HS-5 (cell line): Measurements from ENCODE around the gene STAB1.
A peak's percentile ranks its signal among the peaks of the same experiment; 100 is the strongest.

Experiments
- DNase-seq: peaks from one replicate; pipeline ENCODE4 v3.0.0-alpha.2; 2012; ENCODE audit warnings: low read depth

The STAB1 gene, protein sequence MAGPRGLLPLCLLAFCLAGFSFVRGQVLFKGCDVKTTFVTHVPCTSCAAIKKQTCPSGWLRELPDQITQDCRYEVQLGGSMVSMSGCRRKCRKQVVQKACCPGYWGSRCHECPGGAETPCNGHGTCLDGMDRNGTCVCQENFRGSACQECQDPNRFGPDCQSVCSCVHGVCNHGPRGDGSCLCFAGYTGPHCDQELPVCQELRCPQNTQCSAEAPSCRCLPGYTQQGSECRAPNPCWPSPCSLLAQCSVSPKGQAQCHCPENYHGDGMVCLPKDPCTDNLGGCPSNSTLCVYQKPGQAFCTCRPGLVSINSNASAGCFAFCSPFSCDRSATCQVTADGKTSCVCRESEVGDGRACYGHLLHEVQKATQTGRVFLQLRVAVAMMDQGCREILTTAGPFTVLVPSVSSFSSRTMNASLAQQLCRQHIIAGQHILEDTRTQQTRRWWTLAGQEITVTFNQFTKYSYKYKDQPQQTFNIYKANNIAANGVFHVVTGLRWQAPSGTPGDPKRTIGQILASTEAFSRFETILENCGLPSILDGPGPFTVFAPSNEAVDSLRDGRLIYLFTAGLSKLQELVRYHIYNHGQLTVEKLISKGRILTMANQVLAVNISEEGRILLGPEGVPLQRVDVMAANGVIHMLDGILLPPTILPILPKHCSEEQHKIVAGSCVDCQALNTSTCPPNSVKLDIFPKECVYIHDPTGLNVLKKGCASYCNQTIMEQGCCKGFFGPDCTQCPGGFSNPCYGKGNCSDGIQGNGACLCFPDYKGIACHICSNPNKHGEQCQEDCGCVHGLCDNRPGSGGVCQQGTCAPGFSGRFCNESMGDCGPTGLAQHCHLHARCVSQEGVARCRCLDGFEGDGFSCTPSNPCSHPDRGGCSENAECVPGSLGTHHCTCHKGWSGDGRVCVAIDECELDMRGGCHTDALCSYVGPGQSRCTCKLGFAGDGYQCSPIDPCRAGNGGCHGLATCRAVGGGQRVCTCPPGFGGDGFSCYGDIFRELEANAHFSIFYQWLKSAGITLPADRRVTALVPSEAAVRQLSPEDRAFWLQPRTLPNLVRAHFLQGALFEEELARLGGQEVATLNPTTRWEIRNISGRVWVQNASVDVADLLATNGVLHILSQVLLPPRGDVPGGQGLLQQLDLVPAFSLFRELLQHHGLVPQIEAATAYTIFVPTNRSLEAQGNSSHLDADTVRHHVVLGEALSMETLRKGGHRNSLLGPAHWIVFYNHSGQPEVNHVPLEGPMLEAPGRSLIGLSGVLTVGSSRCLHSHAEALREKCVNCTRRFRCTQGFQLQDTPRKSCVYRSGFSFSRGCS (N-terminal part only)

GRCh38 chr3:52494886-52495495 is at the start of gene STAB1:
Gene STAB1, plus strand, starts transcription at chr3:52495338. Its CDS starts 76 bp downstream, at chr3:52495414.
- no peak for DNase-seq

DNA sequence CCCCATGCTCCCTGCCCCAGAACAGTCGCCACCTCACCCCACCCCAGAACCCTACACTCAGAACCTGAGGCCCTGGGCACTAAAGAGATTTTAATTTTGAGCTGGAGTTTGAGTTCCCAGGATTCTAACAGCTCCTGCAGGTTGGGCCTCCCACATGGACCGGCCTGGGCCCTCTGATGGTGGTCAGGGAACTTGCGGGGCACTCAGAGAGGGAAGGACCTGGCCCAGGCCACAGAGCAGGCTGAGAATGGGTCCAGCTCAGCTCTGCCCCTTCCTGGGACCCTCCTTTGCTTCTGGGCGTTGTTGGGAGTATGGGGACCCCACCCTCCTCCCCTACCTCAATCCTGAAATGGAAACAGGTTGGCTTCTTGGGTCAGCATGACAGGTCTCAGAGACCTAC is 49.1 kb upstream of the STAB1 start:
- no peak for DNase-seq

DNA sequence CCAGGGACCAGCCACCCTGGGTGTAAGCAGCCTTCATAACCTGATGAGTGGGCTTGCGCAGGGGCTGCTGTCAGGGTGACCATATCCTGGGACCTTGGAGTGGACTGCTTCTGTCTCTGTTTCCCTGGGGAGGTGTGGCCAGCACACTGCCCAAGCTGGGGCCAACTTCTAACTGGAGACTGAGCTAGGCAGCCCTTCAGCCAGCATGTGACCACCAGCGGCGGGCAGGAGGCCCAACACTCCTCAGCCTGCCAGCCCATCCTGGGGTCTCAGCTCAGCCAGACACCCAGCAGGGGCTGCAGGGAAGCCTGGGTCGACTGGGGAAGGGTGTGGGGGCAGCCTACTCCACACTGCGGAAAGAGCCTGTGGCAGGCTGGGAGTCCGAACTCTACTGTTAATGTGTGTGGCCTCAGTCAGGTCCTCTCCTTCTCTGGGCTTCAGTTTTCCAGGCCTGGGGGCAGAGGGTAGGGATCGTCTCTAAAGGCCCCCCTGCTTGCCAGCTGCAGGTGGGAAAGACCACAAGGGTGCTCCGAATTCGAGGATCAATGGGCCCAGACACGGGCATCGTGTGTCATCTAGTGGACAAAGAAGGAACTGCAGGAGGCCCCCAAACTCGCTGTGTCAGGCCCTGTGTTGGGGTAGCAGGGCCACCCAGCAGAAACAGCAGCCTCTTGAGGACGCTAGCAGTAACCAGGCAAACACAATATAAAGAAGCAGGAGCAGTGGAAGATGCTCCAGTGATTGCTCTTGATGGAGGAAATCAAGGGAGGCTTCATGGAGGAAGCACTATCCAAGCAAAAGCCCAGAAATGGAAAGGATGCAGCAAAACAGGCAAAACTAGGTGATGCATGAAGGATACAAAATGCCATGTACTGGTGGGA is 48.3 kb upstream of the STAB1 start:
- DNase-seq: no peak

GRCh38 chr3:52447512-52448355 is 47.4 kb upstream of the STAB1 start:
- DNase-seq: no peak

DNA sequence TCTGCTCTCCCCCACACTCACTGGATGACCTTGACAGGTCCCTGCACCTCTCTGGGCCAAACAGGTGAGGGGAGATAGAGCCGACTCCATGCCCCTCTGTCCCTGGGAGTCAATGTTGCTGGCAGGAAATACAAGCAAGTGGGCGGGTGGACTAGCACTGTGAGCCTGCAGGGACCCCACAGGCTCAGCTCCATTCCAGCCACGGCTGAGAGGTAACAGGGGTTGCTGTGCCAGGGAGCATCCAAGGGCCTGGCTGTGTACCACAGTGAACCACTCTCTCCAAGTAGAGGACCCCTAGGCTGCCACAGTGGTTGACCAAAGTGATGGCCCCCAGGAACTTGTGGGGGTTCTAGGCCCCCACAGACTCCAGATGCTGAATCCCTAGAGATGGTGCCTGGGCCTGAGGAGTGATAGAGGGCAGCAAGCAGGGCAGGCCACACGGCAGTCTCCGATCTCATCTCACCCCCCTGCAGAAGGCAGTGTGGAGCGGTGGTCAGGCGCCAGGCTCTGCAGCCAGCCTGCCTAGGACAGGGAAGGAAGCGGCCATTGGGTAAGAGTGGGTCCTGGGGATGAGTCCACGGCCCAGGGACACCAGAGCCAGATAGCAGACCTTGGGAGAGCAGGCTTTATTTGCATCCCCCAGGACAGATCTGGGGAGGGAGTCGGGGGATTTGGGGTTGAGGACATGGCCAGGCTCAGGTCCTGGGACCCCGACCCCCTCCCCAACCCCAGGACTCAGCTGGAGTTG is 44.5 kb upstream of the STAB1 start:
- DNase-seq: no peak

- DNase-seq: no peak
Measured at GRCh38 chr3:52451237-52452083, 43.7 kb upstream of the STAB1 start.

DNA sequence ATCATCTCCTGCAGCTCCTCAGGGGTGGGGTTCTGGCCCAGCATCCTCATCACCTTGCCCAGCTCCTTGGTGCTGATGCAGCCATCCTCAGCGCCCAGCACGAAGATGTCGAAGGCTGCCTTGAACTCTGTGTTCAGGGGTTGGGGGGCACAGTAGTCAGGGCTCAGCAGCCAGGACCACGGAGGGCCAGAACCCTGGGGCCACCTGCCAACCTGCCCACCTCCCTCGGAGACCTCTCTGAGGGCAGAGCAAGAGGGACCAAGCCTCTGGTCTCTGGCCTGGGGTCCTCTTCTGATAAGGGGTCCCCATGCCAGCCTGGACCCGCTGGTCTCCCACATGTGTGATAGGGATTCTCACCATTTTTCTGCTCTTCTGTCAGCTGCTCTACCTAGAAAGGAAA is 43.0 kb upstream of the STAB1 start:
- no peak for DNase-seq

DNA sequence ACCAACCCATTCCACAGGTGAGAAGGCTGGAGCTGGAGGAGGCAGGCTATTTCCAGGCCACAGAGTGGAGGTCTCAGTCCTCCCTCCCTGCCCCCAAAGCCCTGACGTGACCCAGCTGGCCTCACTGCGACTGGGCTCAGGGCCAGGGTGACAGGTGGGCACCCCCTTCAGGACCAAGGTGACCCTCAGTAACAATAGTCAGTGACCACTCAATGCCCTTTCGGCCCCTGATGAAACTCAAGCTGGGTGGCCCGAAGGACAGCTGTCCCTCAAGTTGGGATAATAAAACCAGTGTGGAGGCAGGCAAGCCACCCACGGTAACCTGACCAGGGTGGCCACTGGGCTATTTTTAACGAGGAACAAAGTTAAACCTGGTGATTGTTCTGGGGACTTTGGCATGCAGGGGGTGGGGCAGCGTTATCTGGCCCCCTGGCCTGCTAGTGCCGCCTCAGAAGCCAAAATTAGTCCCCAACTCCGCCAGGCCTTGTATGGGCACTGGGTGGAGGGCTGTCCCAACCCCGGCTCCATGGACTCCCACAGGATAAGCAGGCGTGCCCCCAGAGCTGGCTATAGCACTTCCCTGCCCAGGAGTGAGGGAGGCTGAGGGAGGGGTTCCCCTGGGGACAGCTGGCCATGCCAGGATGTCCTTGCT is 42.4 kb upstream of the STAB1 start:
- DNase-seq: no peak

DNA sequence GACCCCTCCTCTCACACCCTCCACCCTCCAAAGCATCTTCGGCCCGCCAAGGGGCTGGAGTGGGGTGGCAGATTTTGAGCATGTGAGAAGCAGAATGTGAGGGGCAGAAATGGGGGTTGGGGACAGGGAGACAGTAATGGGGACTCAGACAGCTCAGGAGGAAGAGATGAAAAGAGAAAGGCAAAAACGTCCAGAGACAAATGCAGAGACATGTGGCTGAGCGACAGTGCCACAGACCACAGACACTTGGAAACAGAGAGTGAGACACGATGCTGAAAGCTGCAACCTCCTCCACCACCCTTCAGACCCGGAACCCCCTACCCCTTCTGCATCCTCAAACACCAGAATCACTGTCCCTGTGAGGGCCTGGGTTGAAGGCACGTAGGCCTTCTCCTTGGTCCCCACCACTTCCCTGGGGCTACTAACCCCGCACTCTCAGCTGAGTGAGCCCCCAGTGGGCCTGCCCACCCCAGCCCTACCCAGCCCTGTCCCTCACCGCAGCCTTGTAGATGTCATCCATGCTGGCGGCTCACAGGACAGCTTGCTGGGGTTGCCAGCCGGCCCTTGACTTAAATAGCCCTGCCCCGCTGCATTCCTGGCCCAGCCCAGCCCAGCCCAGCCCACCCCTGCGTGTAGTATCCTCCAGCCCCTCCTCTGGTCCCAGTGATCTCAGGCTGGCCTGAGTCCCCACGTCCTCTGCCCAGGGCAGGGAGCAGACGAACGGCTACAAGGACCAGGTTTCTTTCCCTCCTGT is 41.5 kb upstream of the STAB1 start, which contains the start of gene TNNC1:
TNNC1 (minus strand) TSS at position 546 of the 754 bp plus-strand sequence; CDS start at position 520, 26 bp downstream.
- DNase-seq: no peak

GRCh38 chr3:52454250-52454937 is 40.7 kb upstream of the STAB1 start:
- DNase-seq: no peak

GRCh38 chr3:52454938-52455282 is 40.2 kb upstream of the STAB1 start:
- DNase-seq: no peak

- DNase-seq: peak; percentile 14
Measured at GRCh38 chr3:52455283-52456168, 39.6 kb upstream of the STAB1 start, which contains the start of gene NISCH. Gene NISCH, plus strand, starts transcription at chr3:52455604. Its CDS starts 38 bp downstream, at chr3:52455642.

DNA sequence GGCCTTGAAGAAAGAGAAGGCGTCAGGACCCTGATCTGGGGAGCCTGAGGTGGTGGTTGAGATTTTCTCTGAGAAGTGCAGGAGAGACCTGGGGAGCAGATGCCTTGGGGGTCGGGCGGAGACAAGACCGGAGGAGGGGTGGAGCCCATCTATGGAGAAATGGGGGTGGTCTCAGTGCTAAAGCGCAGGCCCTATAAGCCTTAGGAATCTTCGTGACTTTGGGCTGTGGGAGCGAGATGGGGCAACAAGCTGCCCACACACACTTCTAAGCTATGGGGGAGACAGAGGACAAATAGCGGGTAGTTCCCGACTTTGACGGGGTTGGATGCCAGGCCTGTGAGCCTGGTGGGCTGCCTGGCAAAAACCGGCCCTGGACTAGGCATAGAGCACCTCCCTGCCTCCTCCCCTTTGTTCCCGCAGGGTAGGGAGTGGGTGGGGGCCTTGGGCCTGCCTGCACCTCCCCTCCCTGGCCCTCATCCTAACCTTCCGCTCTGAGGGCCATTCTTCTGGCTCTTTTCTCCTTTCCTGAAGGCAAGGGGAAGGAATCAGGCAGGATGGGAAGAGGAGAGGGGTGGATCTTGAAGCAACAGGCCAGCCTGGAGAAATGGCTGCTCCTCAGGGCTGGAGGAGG is 38.9 kb upstream of the STAB1 start:
- no peak for DNase-seq

GRCh38 chr3:52456800-52457183 is 38.3 kb upstream of the STAB1 start:
- no peak for DNase-seq
